Gastroesophageal sphincter (tissue), 4 donors: ENCODE measurements around the gene KCNIP3. TPM values are rescaled to one million over a fixed set of nuclear protein-coding genes. Genes with fewer than 3 reads are reported as not detected.

Experiments used
- ATAC-seq: fragments of 150-250 bp; one replicate; pipeline ENCODE4 v1.9.1; 2016; ENCODE audit warnings: mild to moderate bottlenecking, moderate library complexity
- H3K27ac ChIP-seq, 4 donors: fragments of 200-600 bp; sonication (generic) in 3 of 4; 1 replicate in 3 of 4; 2 replicates in 1 of 4; pipeline ENCODE4 v1.5.1; 2016 to 2019
- H3K27me3 ChIP-seq: fragments of 200-600 bp; sonication (generic); one replicate; pipeline ENCODE4 v1.5.1; 2019
- H3K36me3 ChIP-seq, 2 donors: fragments of 200-600 bp; sonication (generic); one replicate each; pipeline ENCODE4 v1.5.1; 2019; ENCODE audit warnings: control low read depth in 1 of 2
- H3K4me1 ChIP-seq, 3 donors: fragments of 200-600 bp; sonication (generic); 1 replicate in 2 of 3; 2 replicates in 1 of 3; pipeline ENCODE4 v1.5.1; 2016 to 2019; ENCODE audit warnings: control low read depth in 2 of 3
- H3K4me3 ChIP-seq, 2 donors: fragments of 200-600 bp; sonication (generic); one replicate each; pipeline ENCODE4 v1.5.1; 2019; ENCODE audit warnings: mild to moderate bottlenecking in 1 of 2, moderate library complexity in 1 of 2
- H3K9me3 ChIP-seq, 3 donors: fragments of 200-600 bp; sonication (generic); one replicate each; pipeline ENCODE4 v1.5.1; 2017 to 2019; ENCODE audit warnings: control low read depth in 2 of 3
- EP300 ChIP-seq: sonication (generic); formaldehyde crosslinking; IDR thresholded peaks from one replicate; pipeline ENCODE4 v1.6.1; 2017; ENCODE audit warnings: antibody characterized with exemption, mild to moderate bottlenecking
- POLR2A ChIP-seq, 2 donors: fragments of 450-650 bp; IDR thresholded peaks; one replicate each; pipeline ENCODE4 v1.6.1; 2017; ENCODE audit warnings: antibody characterized with exemption in 2 of 2, mild to moderate bottlenecking in 2 of 2, moderate library complexity in 1 of 2
- POLR2AphosphoS5 ChIP-seq: sonication (generic); formaldehyde crosslinking; IDR thresholded peaks from one replicate; pipeline ENCODE4 v1.6.1; 2017; ENCODE audit warnings: antibody characterized with exemption
- WGBS, 2 donors: methylation state at CpG; one replicate each; pipeline ENCODE4 v1.1.5; 2018; ENCODE audit warnings: low coverage in 1 of 2; 5-methylcytosine and 5-hydroxymethylcytosine counted together
- total RNA-seq, 4 donors: library from RNA; depleted of rRNA; stranded (reverse); fragments of >200 nt; gene quantifications; one replicate each; pipeline ENCODE4 v1.1.0, GENCODE V29; 2016
- TF ChIP-seq, protein P1 (sequence below), 4 experiments: fragments of 200-600 bp in 2 of 4; fragments of 450-650 bp in 2 of 4; sonication (generic) in 1 of 4; IDR thresholded peaks; one replicate each; pipeline ENCODE4 v1.5.1; 2017 to 2019; ENCODE audit warnings: antibody characterized with exemption in 4 of 4, mild to moderate bottlenecking in 2 of 4, moderate library complexity in 2 of 4

The KCNIP3 gene
- total RNA-seq, 4 donors from 2014 or later: 14.4 to 41.4 (median 20.0) TPM

DNA sequence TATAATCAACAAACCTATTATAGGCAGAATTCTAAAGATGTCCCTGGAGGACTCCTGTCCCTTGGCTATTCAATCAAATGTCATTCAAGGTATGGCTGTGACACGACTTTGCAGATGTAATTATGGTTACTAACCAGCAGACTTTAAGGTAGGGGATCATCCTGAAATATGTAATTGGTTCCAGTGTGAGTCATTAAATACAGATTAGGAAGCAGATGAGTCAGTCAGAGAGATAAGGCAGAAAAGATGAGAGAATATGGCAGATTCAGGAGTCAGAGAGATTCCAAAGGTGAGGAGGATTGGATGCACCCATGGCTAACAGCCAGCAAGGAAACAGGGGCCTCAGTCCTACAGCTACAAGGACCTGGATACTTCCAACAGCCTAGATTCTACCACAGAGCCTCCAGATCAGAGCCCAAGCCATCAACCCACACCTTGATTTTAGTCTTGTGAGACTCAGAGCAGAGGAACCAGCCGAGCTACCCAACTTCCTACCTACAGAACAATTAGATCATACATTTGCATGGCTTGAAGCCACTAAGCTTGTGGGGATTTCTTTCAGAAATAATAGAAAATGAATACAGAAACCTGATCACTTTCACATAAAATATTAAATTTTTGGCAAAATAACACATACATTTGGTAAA lies 34.1 kb upstream of the KCNIP3 start:
- Histone ChIP-seq H3K36me3 (no peaks in the 10 kb centered on the region), H3K27ac (no peak overlapping the region), H3K27me3 (no peaks in the 10 kb centered on the region), H3K9me3 (peaks cover 0 to 6% (median 0%) of the 10 kb centered on the region in 3 donors), H3K4me1 (peaks cover 0 to 7% (median 0%) of the 10 kb centered on the region in 3 donors), H3K4me3 (no peak overlapping the region)
- ATAC-seq: no peak
- WGBS, 2 donors: 71 to 88% methylated on average over 2 of the region's 2 CpGs
- TF ChIP-seq, protein P1, sequence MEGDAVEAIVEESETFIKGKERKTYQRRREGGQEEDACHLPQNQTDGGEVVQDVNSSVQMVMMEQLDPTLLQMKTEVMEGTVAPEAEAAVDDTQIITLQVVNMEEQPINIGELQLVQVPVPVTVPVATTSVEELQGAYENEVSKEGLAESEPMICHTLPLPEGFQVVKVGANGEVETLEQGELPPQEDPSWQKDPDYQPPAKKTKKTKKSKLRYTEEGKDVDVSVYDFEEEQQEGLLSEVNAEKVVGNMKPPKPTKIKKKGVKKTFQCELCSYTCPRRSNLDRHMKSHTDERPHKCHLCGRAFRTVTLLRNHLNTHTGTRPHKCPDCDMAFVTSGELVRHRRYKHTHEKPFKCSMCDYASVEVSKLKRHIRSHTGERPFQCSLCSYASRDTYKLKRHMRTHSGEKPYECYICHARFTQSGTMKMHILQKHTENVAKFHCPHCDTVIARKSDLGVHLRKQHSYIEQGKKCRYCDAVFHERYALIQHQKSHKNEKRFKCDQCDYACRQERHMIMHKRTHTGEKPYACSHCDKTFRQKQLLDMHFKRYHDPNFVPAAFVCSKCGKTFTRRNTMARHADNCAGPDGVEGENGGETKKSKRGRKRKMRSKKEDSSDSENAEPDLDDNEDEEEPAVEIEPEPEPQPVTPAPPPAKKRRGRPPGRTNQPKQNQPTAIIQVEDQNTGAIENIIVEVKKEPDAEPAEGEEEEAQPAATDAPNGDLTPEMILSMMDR (IDR thresholded peaks at IDR 0.05): no peak
- TF ChIP-seq POLR2A (IDR thresholded peaks at IDR 0.05) (no peak), POLR2AphosphoS5 (no peak), EP300 (no peak)

DNA sequence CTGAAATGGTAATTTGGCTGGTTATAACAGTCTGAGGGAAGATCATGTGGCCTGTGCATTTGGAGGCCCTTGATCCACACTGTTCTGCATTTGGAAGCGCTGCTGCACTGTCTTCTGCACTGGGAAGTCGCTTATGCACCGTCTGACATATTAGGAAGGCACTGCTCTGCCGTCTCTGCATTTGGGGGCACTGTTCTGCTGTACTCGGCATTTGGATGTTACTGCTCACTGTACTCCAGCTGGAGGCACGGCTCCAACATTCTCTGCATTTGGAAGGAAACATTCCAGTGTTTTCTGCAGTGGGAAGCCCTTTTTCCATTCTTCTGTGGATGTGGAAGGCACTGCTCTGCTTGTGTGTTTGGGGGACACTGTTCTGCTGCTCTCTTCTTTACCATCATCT lies 32.5 kb upstream of the KCNIP3 start:
- Histone ChIP-seq H3K4me3 (no peak overlapping the region), H3K9me3 (no peaks in the 10 kb centered on the region), H3K27me3 (no peaks in the 10 kb centered on the region), H3K27ac (no peak overlapping the region), H3K36me3 (no peaks in the 10 kb centered on the region), H3K4me1 (peaks cover 0 to 7% (median 0%) of the 10 kb centered on the region in 3 donors)
- WGBS, 2 donors: 19 to 35% methylated on average over 2 to 6 of the region's 6 CpGs
- TF ChIP-seq, protein P1 (IDR thresholded peaks at IDR 0.05): no peak
- no peak for TF ChIP-seq EP300
- TF ChIP-seq POLR2AphosphoS5: no peak
- no peak for TF ChIP-seq POLR2A (IDR thresholded peaks at IDR 0.05)
- ATAC-seq: no peak

DNA sequence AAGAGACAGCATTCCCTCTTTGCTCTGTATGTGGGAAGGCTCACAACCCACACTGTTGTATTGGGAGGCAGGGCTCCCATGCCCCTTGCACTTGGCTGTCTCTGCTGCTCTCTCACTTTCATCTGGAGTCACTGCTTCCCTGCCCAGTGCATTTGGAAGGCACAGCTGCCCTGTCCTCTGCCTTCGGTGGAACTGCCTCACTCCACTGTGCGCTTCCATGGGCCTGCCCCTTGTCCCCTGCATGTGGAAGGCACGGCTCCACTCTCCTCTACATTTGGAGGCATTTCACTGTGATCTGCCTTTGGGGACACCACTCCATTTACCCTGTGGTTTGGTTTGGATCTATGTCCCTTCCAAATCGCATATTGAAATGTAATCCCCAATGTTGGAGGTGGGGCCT lies 32.0 kb upstream of the KCNIP3 start:
- no peak for ATAC-seq
- no peaks in the 10 kb centered on the region for H3K36me3 ChIP-seq
- TF ChIP-seq POLR2A (IDR thresholded peaks at IDR 0.05): no peak
- TF ChIP-seq POLR2AphosphoS5: no peak
- TF ChIP-seq EP300: no peak
- TF ChIP-seq, protein P1 (IDR thresholded peaks at IDR 0.05): no peak
- 80 to 83% methylated on average over 1 to 4 of the region's 4 CpGs for WGBS, 2 donors
- H3K27ac ChIP-seq: no peak overlapping the region
- H3K9me3 ChIP-seq: no peaks in the 10 kb centered on the region
- H3K27me3 ChIP-seq: no peaks in the 10 kb centered on the region
- peaks cover 0 to 7% (median 0%) of the 10 kb centered on the region in 3 donors for H3K4me1 ChIP-seq
- no peak overlapping the region for H3K4me3 ChIP-seq

DNA sequence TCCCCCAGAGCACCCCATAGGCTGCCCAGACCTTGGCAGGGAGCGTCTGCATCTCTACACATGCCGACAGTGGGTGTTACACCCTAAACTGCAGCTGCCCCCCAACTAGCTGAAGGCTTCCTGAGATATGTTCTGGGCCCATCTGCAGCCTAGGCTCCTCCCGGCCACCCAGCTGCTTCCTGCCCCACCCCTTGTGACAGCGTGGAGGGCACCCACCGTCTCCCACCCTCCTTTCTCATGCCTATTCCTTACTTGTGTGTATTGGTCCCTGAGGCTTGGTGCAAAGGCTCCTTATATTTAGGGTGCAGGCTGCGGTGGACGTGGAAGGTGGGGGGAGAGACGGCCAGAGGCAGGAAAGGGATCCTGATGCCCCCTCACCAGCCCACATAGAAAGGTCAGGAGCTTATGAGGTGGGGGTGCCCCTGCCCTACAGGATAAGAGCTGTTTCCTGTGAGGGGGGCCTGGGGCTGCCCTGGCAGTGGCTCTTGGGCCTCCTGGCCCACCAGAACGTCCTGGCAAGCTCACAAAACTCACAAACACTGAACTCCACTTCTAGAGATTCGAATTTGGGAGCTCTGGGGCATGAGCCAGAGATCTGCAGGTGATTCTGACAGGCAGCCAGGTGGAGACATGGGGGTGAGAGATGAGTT lies 30.2 kb upstream of the KCNIP3 start:
- Histone ChIP-seq H3K4me3 (no peak overlapping the region), H3K27ac (no peak overlapping the region), H3K27me3 (no peaks in the 10 kb centered on the region), H3K9me3 (no peaks in the 10 kb centered on the region), H3K36me3 (no peaks in the 10 kb centered on the region), H3K4me1 (peaks cover 0 to 7% (median 0%) of the 10 kb centered on the region in 3 donors)
- ATAC-seq: no peak
- WGBS, 2 donors: 60 to 80% methylated on average over 1 of the region's 10 CpGs
- TF ChIP-seq, protein P1 (IDR thresholded peaks at IDR 0.05): no peak
- TF ChIP-seq EP300: no peak
- no peak for TF ChIP-seq POLR2A (IDR thresholded peaks at IDR 0.05)
- TF ChIP-seq POLR2AphosphoS5: no peak
